Daoy (cell line): ENCODE measurements around the gene ADAMTSL1. TPM values are rescaled to one million over a fixed set of nuclear protein-coding genes. Genes with fewer than 3 reads are reported as not detected.

Experiments
- DNase-seq: peaks from one replicate; pipeline ENCODE4 v3.0.0-alpha.2; 2015; ENCODE audit warnings: low read depth
- total RNA-seq: library from RNA; depleted of rRNA; stranded (reverse); fragments of >200 nt; shearing (Covaris generic); gene quantifications from 2 replicates; pipeline ENCODE4 v1.2.3, GENCODE V29; 2014; rRNA removed

The ADAMTSL1 gene, protein sequence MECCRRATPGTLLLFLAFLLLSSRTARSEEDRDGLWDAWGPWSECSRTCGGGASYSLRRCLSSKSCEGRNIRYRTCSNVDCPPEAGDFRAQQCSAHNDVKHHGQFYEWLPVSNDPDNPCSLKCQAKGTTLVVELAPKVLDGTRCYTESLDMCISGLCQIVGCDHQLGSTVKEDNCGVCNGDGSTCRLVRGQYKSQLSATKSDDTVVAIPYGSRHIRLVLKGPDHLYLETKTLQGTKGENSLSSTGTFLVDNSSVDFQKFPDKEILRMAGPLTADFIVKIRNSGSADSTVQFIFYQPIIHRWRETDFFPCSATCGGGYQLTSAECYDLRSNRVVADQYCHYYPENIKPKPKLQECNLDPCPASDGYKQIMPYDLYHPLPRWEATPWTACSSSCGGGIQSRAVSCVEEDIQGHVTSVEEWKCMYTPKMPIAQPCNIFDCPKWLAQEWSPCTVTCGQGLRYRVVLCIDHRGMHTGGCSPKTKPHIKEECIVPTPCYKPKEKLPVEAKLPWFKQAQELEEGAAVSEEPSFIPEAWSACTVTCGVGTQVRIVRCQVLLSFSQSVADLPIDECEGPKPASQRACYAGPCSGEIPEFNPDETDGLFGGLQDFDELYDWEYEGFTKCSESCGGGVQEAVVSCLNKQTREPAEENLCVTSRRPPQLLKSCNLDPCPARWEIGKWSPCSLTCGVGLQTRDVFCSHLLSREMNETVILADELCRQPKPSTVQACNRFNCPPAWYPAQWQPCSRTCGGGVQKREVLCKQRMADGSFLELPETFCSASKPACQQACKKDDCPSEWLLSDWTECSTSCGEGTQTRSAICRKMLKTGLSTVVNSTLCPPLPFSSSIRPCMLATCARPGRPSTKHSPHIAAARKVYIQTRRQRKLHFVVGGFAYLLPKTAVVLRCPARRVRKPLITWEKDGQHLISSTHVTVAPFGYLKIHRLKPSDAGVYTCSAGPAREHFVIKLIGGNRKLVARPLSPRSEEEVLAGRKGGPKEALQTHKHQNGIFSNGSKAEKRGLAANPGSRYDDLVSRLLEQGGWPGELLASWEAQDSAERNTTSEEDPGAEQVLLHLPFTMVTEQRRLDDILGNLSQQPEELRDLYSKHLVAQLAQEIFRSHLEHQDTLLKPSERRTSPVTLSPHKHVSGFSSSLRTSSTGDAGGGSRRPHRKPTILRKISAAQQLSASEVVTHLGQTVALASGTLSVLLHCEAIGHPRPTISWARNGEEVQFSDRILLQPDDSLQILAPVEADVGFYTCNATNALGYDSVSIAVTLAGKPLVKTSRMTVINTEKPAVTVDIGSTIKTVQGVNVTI (N-terminal part only)
- total RNA-seq: 12.7 and 16.6 TPM in 2 replicates

DNA sequence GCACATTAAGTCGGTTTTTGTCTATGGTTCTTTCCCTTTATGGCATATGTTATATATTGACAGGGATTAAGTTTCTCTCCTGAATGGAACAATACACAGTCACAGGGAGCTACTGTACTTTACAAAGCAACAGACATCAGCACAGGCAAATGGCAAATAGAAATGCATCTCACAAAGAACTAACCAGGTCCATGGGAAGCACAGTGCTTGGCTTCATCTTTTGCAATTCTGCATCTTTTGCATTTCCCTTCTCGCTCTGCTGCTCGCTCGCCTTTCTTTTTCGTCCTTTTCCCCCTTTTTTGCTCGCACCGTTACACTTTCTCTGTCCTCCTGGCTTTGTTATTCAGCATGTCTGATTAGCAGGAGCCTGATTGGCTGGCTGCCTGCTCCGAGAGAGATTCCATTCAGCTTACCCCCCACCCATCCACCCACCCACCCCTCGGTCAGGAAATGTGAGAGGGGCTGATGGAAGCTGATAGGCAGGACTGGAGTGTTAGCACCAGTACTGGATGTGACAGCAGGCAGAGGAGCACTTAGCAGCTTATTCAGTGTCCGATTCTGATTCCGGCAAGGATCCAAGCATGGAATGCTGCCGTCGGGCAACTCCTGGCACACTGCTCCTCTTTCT lies at the start of gene ADAMTSL1:
ADAMTSL1 (plus strand) TSS at position 502 of the 628 bp plus-strand sequence; CDS start at position 582, 80 bp downstream.
- DNase-seq: peak; percentile 80

DNA sequence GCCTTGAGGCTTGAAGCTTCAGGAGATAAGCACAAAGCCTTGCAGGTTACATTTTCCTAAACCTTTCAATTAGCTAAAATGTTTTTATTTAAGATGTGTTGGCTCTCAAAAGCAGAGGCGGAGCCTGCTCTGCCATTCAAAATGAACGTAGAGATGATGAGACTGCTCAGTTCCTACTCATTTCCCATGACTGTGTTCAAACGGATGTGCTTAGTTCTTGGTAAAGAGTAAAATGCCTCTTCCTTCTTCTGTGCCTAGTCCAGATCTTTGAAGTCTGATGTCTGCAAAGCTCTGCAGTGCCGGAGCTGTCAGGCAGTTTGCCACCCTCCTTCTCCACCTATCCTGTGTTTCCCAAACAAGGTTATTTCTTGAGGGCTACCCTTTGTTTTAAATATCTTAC lies 46.3 kb upstream of the ADAMTSL1 start:
- no peak for DNase-seq

DNA sequence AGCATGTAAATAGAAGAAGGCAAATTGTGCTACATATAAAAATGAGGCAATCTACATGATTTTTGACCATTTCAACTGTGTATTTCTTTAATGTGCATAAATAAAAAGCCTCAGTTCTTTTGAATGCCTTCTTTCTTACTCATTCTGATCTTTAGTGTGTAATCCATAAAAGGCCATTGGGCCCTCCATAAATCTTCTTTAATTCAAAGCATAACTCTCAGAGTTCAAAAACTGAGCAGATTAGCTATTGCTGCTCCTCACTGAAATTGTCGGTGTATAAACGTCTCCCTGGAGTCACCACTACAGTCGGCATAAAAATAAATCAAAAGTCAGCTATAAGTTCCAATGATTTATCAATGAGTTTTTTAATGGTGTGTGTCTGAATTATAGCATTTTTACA lies 45.3 kb upstream of the ADAMTSL1 start:
- no peak for DNase-seq

DNA sequence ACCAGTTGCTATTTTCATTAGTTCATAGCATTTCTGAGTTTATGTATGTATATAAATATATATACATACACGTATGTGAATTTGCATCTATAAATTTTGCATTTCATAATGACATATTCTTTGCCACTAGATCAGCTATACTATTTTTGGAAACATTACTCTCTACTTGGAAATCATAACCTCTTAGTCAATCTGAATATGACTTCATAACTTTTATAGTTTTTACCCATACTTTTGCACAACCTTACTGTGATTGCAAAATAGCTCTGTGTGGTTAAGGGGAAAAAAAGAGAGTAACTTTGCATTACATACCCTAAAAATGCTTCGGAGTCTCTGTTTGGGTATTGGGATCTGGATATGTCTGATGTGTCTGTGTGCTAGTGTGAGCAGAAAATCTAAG lies 44.9 kb upstream of the ADAMTSL1 start:
- DNase-seq: no peak

DNA sequence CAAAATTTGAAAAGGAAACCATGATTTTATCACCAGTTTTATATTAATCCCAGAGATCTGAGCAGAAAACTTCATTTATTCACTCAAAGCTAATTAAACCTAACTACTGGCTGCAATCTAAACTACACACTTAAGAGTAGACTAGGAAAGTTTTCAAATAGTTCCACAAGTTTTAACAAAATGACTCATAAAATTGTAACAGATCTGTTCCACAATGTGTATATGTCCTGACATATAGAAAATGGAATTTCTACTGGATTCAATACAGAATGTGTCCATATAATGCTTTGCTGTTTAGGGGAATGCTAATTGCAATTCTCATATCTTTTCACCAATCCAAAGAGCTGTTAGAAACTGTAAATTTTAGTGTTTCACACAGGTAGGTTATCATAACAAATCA lies 40.3 kb upstream of the ADAMTSL1 start:
- DNase-seq: no peak

DNA sequence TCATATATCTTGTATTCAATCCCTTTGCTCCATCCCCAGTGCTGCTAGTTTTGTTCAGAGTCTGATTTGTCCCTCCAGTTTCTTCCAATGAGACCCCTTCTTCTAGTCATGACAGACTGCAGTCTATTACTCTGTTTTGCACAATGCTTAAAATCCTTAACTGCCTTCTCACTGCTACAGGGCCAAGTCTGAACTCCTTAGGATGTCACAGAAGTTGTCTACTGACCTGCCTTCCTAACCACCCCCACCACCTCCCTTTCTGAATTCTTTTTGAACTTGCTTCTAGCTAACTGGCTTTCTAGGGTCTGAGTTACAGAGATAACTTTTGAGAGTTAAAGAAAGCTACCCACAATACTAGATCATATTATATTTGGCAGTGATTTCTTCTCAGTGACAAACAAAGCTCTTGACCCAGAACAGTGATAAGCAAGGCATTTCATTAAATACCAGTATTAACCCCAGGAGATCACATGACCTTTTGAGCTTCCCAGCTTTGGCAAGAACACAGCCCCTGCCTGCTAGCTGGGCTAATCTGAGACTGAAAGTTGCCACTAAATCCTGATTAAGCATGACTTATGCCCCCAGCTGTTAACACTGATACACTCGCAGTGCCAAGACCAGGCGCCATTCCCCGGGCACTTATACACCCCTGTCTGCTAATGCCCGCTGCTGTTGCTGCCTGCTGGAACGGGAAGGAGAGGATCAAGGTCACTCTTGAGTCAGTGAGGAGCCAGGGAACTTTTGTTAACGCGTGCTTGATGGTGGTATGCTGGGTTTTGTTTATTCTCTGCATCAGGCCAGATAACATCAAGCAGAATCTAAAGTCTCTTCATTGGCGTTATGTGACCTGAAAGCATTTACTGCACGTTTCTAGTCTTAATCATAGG lies 36.4 kb upstream of the ADAMTSL1 start:
- DNase-seq: peak; percentile 42

DNA sequence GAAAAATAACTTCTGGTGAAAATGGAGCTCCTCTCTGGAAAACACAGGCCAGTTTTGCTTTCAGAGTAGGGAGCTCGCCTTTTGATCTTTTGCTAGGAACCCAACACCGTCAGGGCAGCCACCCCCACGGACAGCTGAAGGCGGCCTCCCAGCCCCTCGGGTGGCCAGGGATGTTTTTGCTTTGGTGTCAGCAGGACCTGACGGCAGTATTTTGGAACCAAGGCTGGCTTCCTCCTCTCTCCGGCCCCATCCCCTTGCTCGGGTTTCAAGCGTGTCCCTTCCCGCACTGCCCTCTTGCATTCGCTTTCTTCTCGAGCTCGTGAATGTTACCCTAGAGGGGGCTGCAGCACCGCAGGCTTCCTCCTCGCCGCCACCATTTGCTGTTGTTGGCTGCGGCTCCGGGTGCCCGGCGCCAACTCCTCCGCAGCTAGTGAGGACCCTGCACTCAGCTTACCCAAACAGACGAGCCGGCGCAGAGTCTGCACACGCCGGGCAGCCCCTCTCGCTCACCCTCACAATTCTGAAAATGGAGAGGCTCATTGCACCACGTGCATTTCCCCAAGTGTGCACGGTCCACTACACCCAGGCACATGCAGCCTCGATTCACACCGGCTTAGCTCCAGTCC lies 35.5 kb upstream of the ADAMTSL1 start:
- DNase-seq: peak; percentile 34

DNA sequence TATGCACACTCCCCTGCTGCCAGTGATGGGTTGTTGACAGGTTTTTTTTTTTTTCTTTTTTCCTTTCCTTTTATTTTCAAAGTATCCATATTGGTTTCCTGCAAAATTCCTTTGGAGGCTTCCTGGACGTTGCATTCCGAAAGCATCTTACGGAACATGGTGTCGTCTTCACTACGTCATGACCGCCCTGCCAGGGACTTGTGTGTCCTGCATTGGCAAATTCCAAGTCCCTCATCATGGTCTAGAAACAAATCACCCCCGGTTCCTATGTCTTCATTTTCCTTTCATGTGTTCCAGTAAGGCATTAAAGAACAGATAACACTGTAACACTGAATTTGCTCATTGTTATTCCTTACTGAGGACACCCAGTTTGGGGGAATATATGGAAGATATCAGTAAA lies 35.0 kb upstream of the ADAMTSL1 start:
- no peak for DNase-seq

DNA sequence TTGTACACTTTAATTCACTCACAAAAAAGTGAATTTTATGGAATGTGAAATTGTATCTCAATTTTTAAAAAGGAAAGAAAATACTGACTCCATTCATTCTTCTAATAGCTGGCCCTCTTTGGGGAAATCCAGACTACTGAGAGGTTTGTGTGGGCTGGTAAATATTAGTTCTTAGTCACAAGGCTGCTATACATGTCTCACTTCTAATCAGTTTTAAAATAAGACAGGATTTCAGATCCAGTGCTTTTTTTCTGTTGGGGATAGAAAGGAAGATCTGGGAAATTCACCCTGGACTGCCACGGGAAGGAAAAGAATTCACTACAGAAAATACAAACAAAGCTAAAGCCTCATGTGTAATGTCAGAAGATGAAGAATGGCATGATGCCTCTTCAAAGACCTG lies 32.7 kb upstream of the ADAMTSL1 start:
- DNase-seq: no peak

DNA sequence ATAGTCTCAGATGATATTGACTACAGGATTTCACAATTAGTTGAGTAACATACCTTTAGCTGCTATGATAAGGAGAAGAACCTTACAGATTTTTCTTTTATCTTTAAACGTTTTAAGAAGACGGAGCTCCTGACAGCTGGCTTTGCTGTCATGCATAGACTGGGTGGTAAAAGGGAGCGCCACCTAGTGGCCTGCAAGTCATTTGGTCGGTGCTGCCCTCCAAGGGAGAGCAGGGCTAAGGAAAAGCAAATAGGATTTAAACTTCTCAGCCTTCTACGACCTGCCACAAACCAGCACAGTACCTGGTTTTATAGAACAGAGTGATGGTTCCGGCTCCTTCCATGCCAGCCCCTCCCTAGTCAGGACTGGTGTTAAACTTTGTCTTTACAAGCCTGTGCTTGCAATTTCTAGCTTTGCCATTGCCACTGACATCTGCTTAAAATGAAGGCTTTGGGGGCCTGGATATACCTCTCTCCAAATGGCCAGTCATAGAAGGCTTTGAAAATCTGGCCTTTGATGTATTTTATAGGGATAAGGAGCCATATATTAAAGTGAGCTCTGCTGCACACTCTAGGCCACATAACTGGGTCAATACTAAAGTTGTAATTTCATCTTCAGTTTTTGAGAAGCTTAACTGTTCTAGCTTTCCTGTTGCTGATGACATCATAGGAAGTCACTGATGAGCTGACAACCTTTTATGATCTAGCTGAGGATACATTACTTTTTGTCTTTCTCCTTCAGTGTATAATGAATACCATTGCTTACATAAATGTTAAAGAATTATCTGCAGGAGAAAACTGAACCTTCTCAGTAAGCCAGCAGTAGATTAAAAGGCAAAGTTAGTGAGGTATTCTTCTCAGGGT lies 31.1 kb upstream of the ADAMTSL1 start:
- DNase-seq: peak; percentile 65

DNA sequence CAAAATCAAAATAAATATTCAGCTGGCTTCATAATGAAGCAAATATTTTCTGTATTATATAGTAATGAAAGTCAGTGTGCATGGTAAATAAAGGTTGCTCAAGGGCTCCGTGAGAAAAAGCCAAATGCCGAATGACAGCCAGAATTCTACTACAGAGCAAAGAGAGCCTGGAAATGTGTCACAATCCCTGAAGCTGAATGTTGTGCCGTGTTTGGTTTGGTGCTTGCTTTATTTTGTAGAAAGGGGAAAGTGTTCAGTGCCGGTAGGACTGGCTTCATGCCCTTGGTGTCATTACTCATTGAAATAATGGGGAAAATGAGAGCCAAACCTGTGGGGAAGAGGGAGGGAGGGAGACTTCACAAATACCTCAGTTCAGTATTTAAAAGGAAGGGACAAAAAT lies 26.8 kb upstream of the ADAMTSL1 start:
- no peak for DNase-seq

DNA sequence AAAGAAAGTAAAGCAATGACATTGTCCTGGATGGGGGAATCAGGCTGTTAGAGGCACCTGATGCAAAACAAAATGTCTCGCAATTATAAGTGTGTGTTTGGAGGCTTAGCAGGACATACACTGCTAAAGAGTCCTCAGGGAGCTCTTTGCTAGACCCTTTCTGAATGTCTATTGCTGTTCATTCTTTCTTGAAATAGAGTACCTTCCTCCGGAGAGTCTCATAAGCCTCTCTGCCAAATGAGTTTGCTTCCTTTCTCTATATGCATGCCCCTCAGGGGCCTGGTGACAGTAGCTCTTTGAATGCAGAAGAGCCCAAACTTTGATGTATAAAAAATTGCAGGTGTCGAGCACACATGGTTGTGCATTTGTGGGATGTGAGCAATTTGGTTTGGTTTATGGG lies 26.4 kb upstream of the ADAMTSL1 start:
- no peak for DNase-seq

DNA sequence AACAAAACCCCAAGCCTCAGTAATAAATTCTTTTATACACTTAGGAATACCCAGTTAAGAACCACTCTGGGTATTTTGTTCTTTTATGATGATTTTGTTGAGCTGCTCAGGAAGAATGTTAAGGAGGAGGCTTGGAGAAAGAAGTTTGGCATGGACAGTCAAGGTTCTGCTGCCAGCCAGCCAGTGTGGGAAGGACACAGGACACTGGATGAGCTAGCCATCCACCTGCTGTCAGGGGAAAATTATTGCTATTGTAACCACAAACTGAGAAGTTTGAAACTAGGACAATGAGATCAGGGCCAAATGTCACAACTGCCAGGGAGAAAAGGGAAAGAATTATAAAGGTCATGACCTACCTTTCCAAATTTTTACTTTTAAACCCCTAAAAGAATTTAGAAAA lies 25.9 kb upstream of the ADAMTSL1 start:
- no peak for DNase-seq

DNA sequence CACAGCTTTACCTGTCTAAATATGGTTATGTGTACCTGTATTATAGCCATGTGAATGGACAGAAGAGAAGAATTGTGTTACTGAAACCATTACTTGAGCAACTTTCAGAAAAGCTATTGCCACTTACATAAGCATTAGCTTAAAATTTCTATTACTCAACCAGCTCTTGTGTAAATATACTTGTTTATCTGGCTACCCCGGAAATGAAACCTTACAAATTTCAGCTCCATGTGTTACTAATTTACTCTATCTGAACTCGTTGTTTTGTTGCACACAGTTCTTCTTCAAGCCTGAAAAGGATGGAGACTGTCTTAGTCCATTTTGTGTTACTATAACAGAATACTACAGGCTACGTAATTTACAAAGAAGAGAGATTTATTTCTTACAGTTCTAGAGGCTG lies 22.5 kb upstream of the ADAMTSL1 start:
- no peak for DNase-seq

DNA sequence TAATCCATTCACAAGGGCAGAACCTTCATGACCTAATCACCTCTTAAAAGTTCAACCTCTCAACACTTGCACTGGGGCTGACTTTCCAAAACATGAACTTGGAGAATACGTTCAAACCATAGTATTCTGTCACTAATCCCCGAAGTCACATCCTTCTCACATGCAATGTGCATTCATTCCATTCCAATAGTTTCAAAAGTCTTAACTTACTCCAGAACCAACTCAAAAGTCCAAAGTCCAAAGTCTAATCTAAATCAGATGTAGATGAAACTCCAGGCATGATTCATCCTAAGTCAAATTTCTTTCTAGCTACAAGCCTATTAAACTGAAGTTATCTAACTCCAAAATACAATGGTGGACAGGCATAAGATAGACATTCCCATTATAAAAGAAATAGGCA lies 21.7 kb upstream of the ADAMTSL1 start:
- no peak for DNase-seq

DNA sequence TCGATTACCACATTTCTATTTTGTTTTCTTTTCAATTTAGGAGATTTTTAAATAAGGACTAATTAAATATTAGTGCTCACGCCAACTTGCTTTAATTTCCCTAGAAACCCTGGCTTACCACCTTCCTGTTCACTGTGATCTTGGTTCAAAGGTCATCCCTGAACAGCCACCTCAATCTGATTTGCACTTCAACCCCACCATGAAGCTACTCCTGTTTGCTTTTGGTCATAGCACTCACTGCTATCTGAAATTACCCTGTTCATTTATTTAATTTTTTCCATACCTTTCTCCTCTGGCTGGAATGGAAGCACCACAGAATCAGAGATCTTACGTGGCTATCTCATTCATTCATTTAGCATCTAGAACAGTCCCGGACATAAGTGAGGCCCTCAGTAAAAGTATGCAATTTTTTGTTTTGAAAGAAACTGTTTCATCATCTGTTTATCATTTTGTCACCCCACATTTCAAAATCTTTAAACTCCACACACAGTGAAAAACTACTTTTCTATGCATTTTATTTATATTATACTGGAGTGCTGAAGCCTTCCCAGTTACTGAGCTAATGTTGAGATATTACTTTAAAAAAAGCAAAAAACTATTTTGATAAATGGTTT lies 17.2 kb upstream of the ADAMTSL1 start:
- DNase-seq: no peak

DNA sequence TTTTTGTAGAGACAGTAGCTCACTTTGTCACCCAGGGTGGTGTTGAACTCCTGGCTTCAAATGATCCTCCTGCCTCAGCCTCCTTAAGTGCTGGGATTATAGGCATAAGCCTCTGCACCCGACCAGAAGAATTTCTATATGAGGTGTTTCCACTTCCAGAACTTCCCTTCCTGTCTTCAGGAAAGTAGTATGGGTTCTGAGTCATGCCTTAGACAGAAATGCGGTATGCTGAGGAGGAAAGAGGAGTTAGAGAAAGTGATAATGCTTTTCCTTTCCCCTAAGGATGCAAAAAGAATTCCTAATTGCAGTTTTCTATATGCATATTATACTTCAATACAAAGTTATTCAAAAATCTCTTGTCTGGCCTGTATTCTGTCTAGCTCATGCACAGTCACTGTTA lies 16.4 kb upstream of the ADAMTSL1 start:
- DNase-seq: no peak

DNA sequence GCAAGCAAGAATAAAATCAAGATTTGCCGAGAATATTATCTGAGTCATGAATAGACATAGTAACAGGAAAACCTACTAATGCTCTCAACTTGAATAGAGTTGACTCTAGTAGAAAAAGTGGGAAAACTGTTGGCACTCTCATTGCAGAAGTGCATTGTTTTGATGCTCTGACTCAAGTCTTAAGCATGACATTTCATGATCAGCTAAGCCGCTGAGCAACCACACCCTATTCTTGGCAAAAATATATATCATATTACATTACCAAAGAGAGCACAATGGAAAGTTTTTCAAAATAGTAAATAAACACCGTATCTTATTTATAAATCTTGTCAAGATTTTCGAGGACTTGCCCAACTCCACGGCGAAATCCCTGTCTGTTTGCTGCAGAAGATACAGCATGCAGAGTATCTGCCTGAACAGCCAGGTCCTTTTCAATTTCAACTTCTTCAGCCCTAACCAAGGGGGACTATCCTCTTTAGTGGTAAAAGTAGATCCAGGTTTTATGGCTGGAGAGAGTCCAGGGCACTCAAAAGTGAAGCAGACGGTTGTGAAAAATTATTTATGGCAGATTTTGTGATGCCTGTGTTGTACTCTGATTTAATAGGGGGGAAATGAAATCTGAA lies 13.9 kb upstream of the ADAMTSL1 start:
- DNase-seq: peak; percentile 49
